ENCODE results near the gene USP32. TPM values are rescaled to one million over a fixed set of nuclear protein-coding genes. Genes with fewer than 3 reads are reported as not detected.

USP32 gene
- polyA plus RNA-seq, 1 experiment: 23.8 TPM

DNA sequence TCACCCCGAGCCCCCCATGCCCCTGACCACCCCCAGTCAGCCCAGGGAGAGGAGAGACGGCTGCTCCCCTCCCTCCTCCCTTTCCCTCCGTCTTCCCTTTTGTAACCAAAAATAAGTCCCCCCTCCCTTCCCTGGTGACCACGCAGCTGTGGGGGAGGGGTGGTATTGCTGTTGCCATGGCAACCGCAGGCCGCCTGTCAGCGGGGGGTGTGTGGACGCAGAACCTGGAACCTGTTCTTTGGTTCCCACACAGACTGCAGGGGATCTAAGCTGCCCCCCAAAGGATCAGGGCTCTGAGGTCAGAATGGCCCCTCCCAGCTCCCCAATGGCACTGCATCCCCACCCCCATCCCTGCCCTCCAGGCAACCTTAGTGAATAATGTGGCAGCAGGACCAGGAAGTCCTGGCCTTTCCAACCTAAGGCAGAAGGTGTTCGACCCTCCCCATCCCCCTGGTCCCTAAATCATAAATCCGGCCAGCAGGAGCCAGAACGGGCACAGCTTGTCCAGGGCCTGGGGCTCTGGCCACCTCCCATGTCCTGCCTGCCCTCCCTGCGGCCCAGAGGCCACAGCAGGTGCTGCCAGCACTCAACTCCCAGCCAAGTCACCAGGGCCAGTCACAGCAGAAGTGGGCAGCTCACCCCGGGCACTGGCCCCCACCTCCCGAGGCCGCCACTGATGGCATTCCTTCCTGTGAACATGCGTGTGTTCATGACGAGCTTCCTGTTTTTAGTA lies 230.2 kb downstream of the USP32 start:
- peaks cover 2% of the 10 kb centered on the region; the same call in 1 of the 2 replicates for H3K27me3 ChIP-seq (ENCODE audit: control insufficient read depth, insufficient read depth, low read length)
- DNase-seq (ENCODE audit: low read depth): no peak
- no peak overlapping the region for H3K4me3 ChIP-seq (ENCODE audit: low read depth, low read length)
- TF ChIP-seq, protein P1, sequence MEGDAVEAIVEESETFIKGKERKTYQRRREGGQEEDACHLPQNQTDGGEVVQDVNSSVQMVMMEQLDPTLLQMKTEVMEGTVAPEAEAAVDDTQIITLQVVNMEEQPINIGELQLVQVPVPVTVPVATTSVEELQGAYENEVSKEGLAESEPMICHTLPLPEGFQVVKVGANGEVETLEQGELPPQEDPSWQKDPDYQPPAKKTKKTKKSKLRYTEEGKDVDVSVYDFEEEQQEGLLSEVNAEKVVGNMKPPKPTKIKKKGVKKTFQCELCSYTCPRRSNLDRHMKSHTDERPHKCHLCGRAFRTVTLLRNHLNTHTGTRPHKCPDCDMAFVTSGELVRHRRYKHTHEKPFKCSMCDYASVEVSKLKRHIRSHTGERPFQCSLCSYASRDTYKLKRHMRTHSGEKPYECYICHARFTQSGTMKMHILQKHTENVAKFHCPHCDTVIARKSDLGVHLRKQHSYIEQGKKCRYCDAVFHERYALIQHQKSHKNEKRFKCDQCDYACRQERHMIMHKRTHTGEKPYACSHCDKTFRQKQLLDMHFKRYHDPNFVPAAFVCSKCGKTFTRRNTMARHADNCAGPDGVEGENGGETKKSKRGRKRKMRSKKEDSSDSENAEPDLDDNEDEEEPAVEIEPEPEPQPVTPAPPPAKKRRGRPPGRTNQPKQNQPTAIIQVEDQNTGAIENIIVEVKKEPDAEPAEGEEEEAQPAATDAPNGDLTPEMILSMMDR (IDR thresholded peaks at IDR 0.05; ENCODE audit: insufficient read depth, low read depth, low read length): no peak
- ChIA-PET CTCF (interaction anchor here (0.9 kb wide), 1 partner anchor 9 kb away, joined by 3 read pairs; no protein-coding TSS in a partner anchor), POLR2A (no interaction called here)
- H3K36me3 ChIP-seq (ENCODE audit: control insufficient read depth, insufficient read depth, low read length): no peaks in the 10 kb centered on the region

DNA sequence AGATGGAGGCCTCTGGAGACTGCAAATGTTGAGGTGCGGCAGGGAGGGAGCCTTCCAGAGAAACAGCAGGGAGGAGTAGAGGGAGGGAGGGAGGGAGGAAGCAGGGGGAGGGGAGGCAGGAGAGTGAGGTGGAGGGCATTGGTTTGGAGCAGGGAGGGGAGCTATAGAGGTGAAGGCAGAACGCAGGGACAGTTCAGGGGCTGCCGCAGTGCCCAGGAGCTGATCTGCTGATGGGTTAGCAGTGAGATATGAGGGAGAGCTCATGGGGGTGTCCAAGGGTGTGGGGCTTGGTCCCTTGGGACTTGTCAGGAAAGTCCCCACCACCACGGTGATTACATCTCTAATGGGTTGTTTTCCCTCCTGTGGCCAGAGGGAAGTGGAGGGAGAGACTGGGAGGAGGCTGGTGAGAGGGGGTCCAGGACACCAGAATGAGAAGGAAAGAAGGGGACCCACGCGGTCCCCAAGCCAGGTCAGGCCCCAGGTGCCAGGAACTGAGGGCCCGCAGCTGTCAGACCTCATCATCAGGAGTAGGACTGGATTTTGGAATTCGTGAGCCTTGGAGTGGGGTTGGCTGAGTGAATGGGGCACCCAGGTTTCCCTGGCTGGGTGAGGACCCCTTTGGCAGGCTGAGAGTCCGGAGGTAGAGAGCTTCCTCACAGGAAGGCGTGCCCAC lies 231.0 kb downstream of the USP32 start:
- H3K27me3 ChIP-seq (ENCODE audit: control insufficient read depth, insufficient read depth, low read length): peaks cover 4% of the 10 kb centered on the region
- DNase-seq (ENCODE audit: low read depth): no peak
- ChIA-PET CTCF (no interaction called here), POLR2A (no interaction called here)
- no peaks in the 10 kb centered on the region for H3K36me3 ChIP-seq (ENCODE audit: control insufficient read depth, insufficient read depth, low read length)
- TF ChIP-seq, protein P1 (IDR thresholded peaks at IDR 0.05; ENCODE audit: insufficient read depth, low read depth, low read length): no peak
- no peak overlapping the region for H3K4me3 ChIP-seq (ENCODE audit: low read depth, low read length)

DNA sequence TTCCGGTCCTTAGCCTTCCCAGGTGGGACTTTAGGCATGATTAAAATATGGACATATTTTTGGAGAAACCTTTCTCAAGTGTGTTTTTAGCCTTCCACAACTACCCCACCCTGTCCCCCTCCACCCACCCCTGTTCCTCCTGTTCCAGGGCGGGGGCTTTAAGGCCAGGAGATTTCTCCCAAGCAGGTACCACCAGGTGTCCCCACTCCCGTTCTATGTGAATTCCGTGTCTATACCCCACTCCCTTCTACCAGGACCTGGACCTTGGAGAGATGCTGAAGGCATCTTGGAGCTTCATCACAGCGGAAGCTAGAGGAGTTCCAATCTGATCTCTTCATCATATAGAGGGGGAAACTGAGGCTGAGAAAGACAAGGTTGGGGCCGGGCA lies 232.5 kb downstream of the USP32 start:
- Histone ChIP-seq H3K4me3 (ENCODE audit: low read depth, low read length) (no peak overlapping the region), H3K36me3 (ENCODE audit: control insufficient read depth, insufficient read depth, low read length) (no peaks in the 10 kb centered on the region), H3K27me3 (ENCODE audit: control insufficient read depth, insufficient read depth, low read length) (peaks cover 4% of the 10 kb centered on the region)
- ChIA-PET CTCF (interaction anchor here (1.0 to 1.3 kb wide), 2 partner anchors 12 to 14 kb away, joined by 3 to 6 read pairs; no protein-coding TSS in a partner anchor), POLR2A (no interaction called here)
- TF ChIP-seq, protein P1 (IDR thresholded peaks at IDR 0.05; ENCODE audit: insufficient read depth, low read depth, low read length): no peak
- no peak for DNase-seq (ENCODE audit: low read depth)

DNA sequence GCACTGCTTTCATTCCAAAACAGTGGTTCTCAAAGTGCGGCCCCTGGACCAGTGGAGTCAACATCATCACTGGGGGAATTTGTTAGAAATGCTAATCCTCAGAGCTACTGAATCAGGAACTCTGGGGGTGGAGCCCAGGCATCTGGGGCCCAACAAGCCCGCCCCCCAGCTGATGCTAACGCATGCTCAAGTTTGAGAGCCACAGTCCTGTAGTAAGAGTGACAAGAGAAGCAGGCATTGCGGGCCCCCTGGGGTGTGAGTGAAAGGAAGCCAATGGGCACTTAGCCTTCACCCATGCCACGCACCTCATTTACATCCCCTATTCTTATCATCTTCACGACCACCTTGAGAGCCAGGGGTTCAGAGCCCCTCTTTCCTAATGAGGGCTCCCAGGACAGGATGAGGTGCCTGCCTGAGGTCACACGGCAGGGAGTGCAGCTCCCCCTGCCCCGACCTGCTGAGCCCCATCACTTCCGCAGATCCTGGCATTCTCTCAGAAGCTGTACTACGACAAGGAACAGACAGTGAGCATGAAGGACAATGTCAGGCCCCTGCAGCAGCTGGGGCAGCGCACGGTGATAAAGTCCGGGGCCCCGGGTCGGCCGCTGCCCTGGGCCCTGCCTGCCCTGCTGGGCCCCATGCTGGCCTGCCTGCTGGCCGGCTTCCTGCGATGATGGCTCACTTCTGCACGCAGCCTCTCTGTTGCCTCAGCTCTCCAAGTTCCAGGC lies 233.0 kb downstream of the USP32 start:
- DNase-seq (ENCODE audit: low read depth): no peak

More for the DNA sequence above, 233.0 kb downstream of the USP32 start:
- Histone ChIP-seq H3K27me3 (ENCODE audit: control insufficient read depth, insufficient read depth, low read length) (peaks cover 4% of the 10 kb centered on the region), H3K4me3 (ENCODE audit: low read depth, low read length) (no peak overlapping the region), H3K36me3 (ENCODE audit: control insufficient read depth, insufficient read depth, low read length) (no peaks in the 10 kb centered on the region)
- TF ChIP-seq, protein P1 (IDR thresholded peaks at IDR 0.05; ENCODE audit: insufficient read depth, low read depth, low read length): no peak
- ChIA-PET CTCF (interaction anchor here (0.7 to 1.3 kb wide), 3 partner anchors 9 to 14 kb away, joined by 3 to 6 read pairs (median 3); no protein-coding TSS in a partner anchor), POLR2A (no interaction called here)
